ENCODE data around the gene TCF7L2. TPM values are rescaled to one million over a fixed set of nuclear protein-coding genes. Genes with fewer than 3 reads are reported as not detected.

The TCF7L2 gene
- total and polyA plus RNA-seq, 9 of the 15 experiments (the other 6 are each of a cell fraction or from before 2014, with no cell fraction given) = 0.32 to 2.8 (median 0.92) TPM

- no peak overlapping the region for H3K4me3 ChIP-seq
- peaks cover 0 to 6% of the 10 kb centered on the region in 2 experiments; a peak in 3 of 5 replicates for H3K4me1 ChIP-seq (replicated peaks in 1 of 2; ENCODE audit: control insufficient read depth in 2 of 2, insufficient read depth in 2 of 2, low read length in 2 of 2)
- DNase-seq (ENCODE audit: extremely low read depth in 1 of 4, low spot score in 3 of 4) = peak in 3 of 4 experiments; percentile 14 to 40 (median 34)
- H3K9me3 ChIP-seq (replicated peaks; ENCODE audit: control insufficient read depth, insufficient read depth, low read depth, low read length) = no peaks in the 10 kb centered on the region
- in situ Hi-C loops (cut with MboI) = no loop called here
- peak overlapping the region; percentile 31; the same call in 1 of the 2 replicates for H2AFZ ChIP-seq (ENCODE audit: low read depth, low read length)
- no peaks in the 10 kb centered on the region for H3K36me3 ChIP-seq (ENCODE audit: control insufficient read depth, insufficient read depth, low read length)
- CTCF ChIA-PET (ENCODE audit: low intra/inter-chr PET ratio) = no interaction called here
- no peak overlapping the region for H3K9ac ChIP-seq (ENCODE audit: insufficient read depth in 1 of 2, low read depth in 2 of 2, low read length in 2 of 2)
- TF ChIP-seq SMARCE1 (IDR thresholded peaks at IDR 0.05) (no peak), ZNF347 (CRISPR knock-in tag; IDR thresholded peaks at IDR 0.05; ENCODE audit: low read depth) (no peak), JUND (IDR thresholded peaks at IDR 0.05; ENCODE audit: borderline replicate concordance, low read depth, low read length) (peak; percentile 44), JUND (tag; IDR thresholded peaks at IDR 0.05; ENCODE audit: borderline replicate concordance, low read depth, low read length) (peak; percentile 13; the same call in 1 of the 3 replicates), ZFX (CRISPR knock-in tag; IDR thresholded peaks at IDR 0.05) (0 out of 2 replicates have a peak, but pooled peaks have one; percentile 30), FOSL1 (tag; conservative IDR thresholded peaks at IDR 0.05) (peak; percentile 57), ZNF384 (IDR thresholded peaks at IDR 0.05; ENCODE audit: low read depth, low read length) (peak; percentile 74)
- TF ChIP-seq, protein P1, sequence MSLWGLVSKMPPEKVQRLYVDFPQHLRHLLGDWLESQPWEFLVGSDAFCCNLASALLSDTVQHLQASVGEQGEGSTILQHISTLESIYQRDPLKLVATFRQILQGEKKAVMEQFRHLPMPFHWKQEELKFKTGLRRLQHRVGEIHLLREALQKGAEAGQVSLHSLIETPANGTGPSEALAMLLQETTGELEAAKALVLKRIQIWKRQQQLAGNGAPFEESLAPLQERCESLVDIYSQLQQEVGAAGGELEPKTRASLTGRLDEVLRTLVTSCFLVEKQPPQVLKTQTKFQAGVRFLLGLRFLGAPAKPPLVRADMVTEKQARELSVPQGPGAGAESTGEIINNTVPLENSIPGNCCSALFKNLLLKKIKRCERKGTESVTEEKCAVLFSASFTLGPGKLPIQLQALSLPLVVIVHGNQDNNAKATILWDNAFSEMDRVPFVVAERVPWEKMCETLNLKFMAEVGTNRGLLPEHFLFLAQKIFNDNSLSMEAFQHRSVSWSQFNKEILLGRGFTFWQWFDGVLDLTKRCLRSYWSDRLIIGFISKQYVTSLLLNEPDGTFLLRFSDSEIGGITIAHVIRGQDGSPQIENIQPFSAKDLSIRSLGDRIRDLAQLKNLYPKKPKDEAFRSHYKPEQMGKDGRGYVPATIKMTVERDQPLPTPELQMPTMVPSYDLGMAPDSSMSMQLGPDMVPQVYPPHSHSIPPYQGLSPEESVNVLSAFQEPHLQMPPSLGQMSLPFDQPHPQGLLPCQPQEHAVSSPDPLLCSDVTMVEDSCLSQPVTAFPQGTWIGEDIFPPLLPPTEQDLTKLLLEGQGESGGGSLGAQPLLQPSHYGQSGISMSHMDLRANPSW (CRISPR knock-in tag; IDR thresholded peaks at IDR 0.05) = no peak
- FAIRE-seq = no peak
- intact Hi-C loops (cut with micrococcal nuclease) = no loop called here
- POLR2A ChIA-PET = interaction anchor here (0.5 to 1.3 kb wide), 4 partner anchors 9 to 381 kb away, joined by 3 to 4 read pairs (median 4); no protein-coding TSS in a partner anchor
- ATAC-seq = peak; percentile 74
- H4K20me1 ChIP-seq (replicated peaks; ENCODE audit: control insufficient read depth, insufficient read depth, low read length) = no peaks in the 10 kb centered on the region
- no peaks in the 10 kb centered on the region for H3K9me1 ChIP-seq (ENCODE audit: control insufficient read depth, insufficient read depth, low read length)
- WGBS (ENCODE audit: insufficient coverage, low coverage, missing lambda C conversion rate) = 3% methylated on average over 7 of the region's 11 CpGs
- H3K79me2 ChIP-seq (ENCODE audit: control insufficient read depth, insufficient read depth, low read length) = no peaks in the 10 kb centered on the region
- peak overlapping the region; percentile 28; the same call in 1 of the 3 replicates for H3K27ac ChIP-seq (ENCODE audit: extremely low read depth, low read depth, low read length)
- BruUV-seq (replicated peaks) = no TSS peak
- peak overlapping the region; percentile 33 for H3K4me2 ChIP-seq (ENCODE audit: insufficient read depth, low read length)
- no peaks in the 10 kb centered on the region for H3K27me3 ChIP-seq (ENCODE audit: control insufficient read depth in 2 of 2, insufficient read depth in 2 of 2, low read length in 2 of 2)
These were observed 34.2 kb upstream of the TCF7L2 start for GRCh38 chr10:112915590-112916572.
